GM18507 (cell line): ENCODE measurements around the gene RFC4.

ENCODE experiments used
- DNase-seq: peaks from one replicate; pipeline ENCODE4 v3.0.0; 2011; ENCODE audit warnings: low read depth; ENCODE audit not compliant: insufficient read length; ENCODE audit errors: extremely low spot score
- FAIRE-seq: peaks from 2 replicates; lab custom pipeline; 2011; peaks lifted over from hg19 to GRCh38; lab: Jason Lieb, UNC

Gene RFC4

DNA sequence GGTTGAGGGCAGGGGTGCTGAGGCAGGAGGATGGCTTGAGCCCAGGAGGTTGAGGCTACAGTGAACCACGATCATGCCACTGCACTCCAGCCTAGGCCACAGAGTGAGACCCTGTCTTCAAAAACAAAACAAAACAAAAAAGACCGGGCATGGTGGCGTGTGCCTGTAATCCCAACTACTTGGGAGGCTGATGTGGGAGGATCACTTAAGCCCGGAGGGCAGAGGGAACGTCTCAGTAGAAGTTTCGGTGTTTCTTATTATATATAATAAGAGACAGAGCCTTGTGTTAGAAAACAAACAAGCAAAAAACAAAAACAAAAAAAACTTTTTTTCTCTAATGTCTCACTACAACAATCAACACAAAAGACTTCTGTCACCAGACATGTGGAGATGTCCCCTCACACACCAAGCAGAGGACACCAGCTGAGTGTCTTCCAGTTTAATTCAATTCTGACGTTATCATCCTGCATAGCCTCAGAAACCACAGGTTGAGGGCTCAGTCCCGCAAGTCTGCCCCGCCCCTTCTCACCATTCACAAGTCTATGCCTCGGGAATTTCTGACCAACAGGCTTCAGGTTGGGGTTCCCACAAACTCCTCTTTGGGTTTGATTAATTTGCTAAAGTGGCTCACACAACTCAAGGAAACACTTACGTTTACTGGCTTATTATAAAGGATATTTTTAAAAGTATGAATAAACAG lies 46.9 kb downstream of the RFC4 start:
- FAIRE-seq = no peak
- DNase-seq = no peak

DNA sequence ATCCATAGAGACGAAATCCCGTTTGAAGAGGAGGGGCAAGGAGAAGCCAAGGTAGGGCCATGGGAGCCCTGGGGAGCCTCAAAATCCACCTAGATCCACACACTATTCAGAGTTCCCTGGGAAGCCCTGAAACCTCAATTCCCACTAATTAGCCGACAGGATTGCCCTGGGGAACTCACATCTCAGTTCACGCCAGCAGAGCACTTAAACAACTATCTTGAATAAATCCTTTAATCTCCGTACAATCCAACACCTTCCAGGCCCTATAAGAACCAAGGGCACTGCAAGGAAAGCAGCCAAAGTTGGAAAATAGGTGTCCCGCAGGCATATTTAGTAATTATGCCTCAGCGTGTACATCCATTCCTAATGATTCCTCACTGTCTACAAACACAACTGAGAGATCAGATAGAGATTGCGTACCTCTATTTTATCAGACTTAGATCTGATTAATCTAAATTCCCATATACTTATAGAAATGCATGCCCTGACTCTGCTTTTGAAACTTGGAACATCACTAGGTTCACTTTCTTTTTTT lies 48.5 kb downstream of the RFC4 start:
- no peak for DNase-seq
- no peak for FAIRE-seq

DNA sequence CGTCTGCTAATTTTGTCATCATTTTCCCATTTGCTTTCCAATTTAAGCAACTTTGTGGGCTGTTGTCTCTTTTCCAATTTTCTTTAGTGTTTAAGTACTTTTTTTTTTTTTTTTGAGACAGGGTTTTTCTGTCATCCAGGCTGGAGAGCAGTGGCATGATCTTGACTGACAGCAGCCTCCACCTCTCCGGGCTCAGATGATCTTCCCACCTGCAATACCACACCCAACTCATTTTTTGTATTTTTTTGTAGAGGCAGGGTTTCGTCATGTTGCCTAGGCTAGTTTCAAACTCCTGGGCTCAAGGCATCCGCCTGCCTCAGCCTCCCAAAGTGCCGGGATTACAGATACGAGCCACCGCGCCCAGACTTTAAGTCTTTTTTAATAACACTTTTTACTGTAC lies 49.1 kb downstream of the RFC4 start:
- DNase-seq = no peak
- FAIRE-seq = no peak

DNA sequence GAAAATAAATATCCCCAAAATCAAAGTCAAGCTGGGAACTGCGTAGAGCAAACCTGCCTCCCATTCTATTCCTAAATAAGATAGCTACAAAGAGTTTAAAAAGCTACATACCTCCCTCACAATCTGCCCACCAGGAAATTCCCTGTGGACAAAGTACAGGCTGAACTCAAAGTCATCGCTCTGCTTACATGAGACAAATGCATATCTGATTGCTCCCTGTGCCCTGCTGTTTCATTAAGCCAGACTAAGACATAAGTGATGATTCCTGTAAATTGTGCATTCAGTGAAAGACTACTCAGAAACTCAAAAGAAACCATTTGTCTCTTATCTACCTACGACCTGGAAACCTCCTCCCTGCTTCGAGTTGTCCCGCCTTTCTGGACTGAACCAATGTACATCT lies 51.4 kb downstream of the RFC4 start:
- FAIRE-seq (no peak), DNase-seq (no peak)

DNA sequence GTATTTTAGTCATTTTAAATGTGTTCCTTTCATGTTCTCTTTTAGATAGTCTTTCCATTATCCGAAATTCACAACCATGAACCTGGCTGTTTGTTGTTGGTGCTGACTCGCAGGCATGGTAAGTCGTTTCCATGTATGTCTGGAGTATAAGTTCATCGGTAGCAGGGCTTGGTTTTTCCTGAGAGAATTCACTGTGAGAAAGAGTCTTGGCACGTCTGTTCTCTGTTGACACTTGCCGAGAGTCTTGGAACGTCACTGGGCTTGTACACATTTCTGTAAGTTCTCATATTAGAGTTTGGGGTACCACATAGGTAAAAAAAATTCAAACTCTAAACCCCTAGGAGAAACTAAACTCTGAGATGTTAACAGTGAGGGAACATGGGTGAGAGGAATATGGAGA lies 52.3 kb downstream of the RFC4 start:
- no peak for FAIRE-seq
- DNase-seq = no peak

DNA sequence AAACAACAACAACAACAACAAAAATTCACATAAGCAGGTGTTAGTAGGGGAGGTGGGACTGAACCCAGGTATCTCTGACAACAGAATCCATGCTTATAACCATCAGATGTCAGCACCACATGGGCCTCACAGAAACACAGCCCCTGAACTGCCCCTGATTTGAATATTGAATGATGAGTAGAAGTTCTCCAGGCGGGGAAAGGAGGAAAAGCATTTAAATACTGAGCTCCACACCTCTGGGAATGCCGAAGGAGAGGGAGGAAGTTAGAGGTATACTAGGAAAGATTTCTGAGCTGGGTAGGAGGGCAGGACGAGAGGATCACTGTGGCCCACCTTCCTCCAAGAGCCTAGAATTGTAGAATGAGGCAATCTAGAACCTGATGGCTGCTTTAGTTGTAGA lies 54.8 kb downstream of the RFC4 start:
- FAIRE-seq (no peak), DNase-seq (no peak)

DNA sequence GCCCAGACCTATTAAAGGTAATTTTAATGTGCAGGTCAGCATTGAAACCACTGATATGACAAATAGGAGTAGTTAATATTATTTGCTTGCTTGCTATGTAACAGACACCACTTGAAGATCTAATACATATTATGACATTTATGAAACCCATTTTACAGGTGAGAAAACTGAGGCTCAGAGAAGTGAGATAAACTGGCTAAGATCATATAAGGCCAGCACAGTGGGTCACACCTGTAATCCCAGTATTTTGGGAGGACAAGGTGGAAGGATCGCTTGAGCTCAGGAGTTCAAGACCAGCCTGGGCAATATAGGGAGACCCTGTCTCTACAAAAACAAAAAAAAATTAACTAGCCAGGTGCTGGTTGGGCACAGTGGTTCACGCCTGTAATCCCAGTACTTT lies 56.0 kb downstream of the RFC4 start:
- FAIRE-seq (no peak), DNase-seq (no peak)

DNA sequence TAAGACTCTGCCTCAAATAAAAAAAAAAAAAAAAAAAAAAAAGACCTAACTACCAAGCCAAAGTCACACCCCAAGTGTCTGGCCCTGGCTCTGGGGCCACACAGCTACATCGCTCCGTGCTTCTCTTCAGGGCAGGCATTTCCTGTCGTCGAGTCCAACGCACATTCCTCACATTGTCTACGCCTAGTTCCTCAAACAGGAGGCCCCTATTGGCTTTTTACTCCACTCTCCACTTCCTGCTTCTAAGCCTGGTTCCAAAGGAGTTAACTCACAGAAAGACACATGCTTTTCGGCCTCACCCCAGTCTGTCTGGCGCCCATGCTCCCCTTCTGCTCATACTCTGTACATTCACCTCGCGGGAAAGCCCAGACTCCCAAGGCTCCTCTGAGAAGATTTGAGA lies 60.3 kb downstream of the RFC4 start:
- FAIRE-seq (no peak), DNase-seq (no peak)

DNA sequence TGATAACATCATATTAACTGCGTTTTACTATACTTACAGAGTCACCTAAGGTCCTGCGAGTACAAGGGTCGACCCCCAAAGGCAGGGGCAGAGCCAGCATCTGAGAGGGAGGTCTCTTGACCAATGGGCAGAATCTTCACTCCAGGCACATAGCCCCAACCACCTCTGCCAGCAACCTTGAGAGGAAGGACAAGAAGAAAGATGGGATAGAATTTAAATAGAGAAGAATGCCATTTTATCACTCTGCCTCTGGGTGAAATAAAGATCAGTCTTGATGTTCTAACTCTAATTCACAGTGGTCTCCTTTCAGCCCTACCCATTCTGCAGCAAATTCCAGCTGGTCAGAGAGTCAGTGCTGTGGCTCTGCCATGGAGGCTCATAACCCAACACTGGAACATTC lies 62.6 kb downstream of the RFC4 start:
- FAIRE-seq = no peak
- no peak for DNase-seq

DNA sequence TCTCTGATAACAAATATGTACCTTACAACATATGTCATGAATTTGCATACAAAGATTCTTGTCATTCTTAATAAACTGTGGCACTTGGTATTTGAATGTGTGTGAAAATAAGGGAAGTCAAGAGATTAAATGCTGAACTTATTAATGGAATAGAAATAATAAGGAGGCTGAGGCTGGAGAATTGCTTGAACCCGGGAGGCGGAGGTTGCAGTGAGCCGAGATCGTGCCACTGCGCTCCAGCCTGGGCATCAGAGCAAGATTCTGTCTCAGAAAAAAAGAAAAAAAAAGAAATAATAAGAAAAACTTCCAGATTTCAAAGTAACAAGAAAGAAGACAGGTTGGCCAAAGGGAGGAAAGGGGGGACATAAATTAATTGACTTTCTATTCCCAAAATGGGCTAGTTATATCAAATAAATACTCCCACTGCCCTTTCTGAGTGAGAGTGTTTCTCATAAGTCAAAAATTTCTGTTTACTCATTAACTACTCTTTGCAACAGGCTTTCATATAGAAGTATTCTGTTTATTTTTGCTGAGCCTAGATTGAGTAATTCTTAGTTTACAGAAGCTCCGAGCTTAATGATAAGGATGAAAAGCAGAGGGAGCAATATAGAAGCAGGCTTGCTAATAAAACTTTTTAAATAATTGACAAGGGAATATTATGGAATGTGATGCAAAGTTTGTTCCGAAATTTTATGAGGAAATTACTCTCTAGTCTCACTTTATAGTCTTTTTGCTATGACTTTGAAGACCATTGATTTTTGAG lies 63.5 kb downstream of the RFC4 start:
- no peak for FAIRE-seq

More for the DNA sequence above, 63.5 kb downstream of the RFC4 start:
- no peak for DNase-seq
